Measurements from ENCODE around the gene CEP192.

DNA sequence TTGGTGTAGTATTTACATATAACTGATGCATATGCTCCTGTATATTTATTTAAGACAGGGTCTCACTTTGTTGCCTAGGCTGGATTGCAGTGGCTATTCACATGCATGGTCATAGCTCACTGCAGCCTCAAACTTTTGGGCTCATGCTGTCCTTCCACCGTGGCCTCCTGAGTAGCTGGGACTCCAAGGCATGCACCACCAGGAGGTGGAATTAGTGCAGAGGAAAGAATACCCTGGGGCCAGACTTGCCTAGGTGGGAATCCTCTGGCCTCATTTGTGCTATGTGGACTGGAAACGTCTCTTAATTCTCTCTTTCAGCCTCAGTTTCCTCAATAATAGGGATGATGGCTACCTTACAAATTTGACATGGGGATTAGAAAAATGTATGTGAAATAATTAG lies 2.3 kb downstream of the CEP192 start:
- TF ChIP-seq, protein P1, sequence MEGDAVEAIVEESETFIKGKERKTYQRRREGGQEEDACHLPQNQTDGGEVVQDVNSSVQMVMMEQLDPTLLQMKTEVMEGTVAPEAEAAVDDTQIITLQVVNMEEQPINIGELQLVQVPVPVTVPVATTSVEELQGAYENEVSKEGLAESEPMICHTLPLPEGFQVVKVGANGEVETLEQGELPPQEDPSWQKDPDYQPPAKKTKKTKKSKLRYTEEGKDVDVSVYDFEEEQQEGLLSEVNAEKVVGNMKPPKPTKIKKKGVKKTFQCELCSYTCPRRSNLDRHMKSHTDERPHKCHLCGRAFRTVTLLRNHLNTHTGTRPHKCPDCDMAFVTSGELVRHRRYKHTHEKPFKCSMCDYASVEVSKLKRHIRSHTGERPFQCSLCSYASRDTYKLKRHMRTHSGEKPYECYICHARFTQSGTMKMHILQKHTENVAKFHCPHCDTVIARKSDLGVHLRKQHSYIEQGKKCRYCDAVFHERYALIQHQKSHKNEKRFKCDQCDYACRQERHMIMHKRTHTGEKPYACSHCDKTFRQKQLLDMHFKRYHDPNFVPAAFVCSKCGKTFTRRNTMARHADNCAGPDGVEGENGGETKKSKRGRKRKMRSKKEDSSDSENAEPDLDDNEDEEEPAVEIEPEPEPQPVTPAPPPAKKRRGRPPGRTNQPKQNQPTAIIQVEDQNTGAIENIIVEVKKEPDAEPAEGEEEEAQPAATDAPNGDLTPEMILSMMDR (IDR thresholded peaks at IDR 0.05) = no peak
- TF ChIP-seq POLR2A (IDR thresholded peaks at IDR 0.05) = no peak

Measured in tibial nerve (tissue), 3 donors.